NCI-H345 treated with DMSO at 0.1 percent for 48 hours (cell line): Measurements from ENCODE around the gene LONRF2.
A peak's percentile ranks its signal among the peaks of the same experiment; 100 is the strongest.
"Not testable (repeated sequence)": the region's sequence is repeated elsewhere in the genome, so short reads cannot be mapped to it uniquely, and the experiment has no call there.

ENCODE experiments used
- DNase-seq: peaks from one replicate; lab custom pipeline; 2025; ENCODE audit not compliant: unreplicated experiment; lab: John Stamatoyannopoulos, UW

Gene LONRF2

GRCh38 chr2:100321866-100322820 lies at the start of gene LONRF2:
TSS of gene LONRF2 (minus strand) at chr2:100322501. CDS start at chr2:100322093, 408 bp downstream.
- peak; percentile 67 for DNase-seq

DNA sequence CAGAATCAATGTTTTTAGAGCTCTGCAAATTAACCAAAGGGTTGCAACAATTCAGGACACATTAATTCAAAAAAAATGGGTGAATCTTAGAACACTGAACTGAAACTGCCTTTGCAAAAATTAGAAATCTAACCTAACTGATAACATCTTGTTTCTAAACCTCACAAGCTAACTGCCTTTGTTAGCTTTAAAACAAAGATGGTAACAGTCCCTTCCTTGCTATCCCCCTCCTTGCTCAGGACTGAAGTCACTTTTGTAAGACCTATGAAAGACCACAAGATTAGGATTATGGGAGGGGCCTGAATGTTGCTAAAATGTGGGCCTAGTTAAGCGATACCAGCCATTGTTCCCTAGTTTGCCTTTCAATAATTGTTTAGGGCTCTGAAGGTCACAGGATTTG lies 44.9 kb upstream of the LONRF2 start:
- no peak for DNase-seq

GRCh38 chr2:100365434-100365833 lies 43.1 kb upstream of the LONRF2 start:
- DNase-seq: no peak

GRCh38 chr2:100362269-100362668 lies 40.0 kb upstream of the LONRF2 start:
- DNase-seq: not testable (repeated sequence)

GRCh38 chr2:100359576-100359975 lies 37.3 kb upstream of the LONRF2 start:
- DNase-seq: no peak

DNA sequence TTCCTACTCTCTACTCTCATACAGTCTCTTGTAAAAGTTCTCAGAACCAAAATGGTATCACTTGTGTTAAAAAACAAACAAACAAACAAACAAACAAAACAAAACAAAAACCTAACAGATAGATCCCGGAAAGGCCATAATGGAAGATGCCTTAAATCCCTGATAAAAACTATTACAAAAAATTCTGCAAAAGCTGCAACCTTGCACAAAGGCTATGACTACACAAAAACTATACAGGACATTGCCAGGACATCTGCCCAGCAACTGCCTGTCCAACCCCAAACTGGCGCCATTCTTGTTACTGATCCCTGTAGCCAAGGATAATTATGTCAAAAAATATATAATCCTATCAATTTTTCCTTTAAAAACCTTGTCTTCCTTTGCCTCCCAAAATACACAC lies 36.3 kb upstream of the LONRF2 start:
- DNase-seq: no peak

DNA sequence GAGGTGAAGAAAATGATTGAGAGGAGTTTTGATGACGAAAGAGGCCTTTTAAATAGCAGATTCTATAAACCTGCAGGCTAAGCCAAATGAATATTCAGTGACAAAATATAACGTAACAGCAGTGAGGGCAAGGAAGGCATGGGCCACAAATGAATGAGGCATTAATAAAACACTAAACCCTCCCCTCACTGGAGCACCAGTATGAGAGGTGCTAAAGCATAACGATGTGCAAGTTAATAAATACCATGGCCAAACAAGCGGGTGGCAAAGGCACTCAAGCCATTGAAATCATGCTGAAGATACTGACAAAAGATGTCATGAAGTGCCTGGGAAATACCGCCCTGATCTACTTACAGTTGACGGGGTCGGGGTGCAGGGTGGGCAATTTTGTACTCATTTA lies 30.2 kb upstream of the LONRF2 start:
- DNase-seq: no peak

GRCh38 chr2:100350661-100351185 lies 28.4 kb upstream of the LONRF2 start:
- no peak for DNase-seq

GRCh38 chr2:100345144-100345543 lies 22.8 kb upstream of the LONRF2 start:
- DNase-seq: not testable (repeated sequence)

DNA sequence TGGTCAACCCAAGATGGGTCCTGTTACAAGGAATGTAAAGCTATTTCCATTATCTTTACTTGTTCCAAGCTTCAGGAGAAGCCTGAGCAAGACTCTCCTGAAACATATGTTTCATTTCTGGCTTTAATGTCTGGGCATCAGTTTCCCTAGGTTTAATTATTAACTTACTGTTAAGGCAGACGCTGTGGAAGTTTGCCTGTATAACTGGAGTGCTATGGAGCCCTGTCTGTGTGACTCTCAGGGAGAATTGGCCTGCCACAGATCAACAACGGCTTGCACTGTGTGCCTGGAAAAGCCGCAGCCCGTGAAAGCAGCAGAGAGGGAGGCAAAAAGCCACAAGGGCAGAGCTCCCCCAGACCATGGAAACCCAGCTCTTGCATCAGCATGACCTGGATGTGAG lies 22.1 kb upstream of the LONRF2 start:
- no peak for DNase-seq

DNA sequence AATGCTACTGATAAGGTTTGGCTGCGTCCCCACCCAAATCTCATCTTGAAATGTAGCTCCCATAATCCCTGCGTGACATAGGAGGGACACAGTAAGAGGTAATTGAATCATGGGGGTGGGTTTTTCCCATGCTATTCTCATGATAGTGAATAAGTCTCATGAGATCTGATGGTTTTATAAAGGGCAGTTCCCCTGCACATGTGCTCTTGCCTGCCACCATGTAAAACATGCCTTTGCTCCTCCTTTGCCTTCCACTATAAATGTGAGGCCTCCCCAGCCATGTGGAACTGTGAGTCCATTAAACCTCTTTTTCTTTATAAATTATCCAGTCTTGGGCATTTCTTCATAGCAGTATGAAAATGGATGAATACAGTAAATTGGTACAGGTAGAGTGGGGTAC lies 20.2 kb upstream of the LONRF2 start:
- DNase-seq: not testable (repeated sequence)

GRCh38 chr2:100339823-100340222 lies 17.5 kb upstream of the LONRF2 start:
- no peak for DNase-seq

DNA sequence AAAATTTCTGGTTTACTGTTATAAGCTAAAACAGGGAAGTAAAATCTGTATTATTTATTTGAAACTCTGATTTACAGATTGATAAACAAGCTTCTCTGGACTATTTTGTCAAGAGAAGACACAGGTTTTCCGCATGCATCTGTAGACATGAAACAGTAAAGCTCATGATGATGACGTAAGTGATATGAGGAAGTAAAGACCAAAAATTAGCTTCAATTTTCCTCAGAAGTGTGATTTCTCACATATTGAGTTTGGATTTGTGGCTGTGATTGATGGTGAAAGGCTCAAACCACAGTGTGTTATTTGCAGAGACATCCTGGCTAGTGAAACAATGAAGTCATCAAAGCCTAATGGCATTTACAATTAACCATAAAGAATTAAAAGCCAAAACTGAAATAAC lies 12.6 kb upstream of the LONRF2 start:
- DNase-seq: no peak

GRCh38 chr2:100327742-100328141 lies 5.4 kb upstream of the LONRF2 start:
- DNase-seq: no peak

- DNase-seq: peak; percentile 64
These were observed 979 bp downstream of the LONRF2 start for GRCh38 chr2:100321179-100321865.

- peak; percentile 86 for DNase-seq
These were observed 1.6 kb downstream of the LONRF2 start for GRCh38 chr2:100320547-100321178.

DNA sequence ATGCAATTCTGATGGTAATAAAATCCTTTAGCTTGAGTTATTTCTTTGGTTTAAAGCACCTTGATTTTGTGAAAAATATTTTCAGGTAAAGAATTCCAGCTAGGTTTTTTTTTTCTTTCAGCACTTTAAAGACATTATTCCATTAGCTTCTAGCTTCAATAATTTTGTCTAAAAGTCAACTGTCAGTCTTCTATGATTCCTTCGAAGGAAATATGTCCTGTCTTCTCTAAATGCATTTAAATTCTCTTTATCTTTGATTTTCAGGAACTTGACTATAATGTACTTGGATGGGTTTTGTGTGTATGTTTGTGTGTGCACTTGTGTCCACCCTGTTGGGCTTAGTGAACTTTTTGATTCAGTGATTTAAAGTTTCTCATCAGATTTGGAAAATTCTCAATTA lies 4.7 kb downstream of the LONRF2 start:
- DNase-seq: no peak

- no peak for DNase-seq
These were observed 12.2 kb downstream of the LONRF2 start for GRCh38 chr2:100309973-100310719.

DNA sequence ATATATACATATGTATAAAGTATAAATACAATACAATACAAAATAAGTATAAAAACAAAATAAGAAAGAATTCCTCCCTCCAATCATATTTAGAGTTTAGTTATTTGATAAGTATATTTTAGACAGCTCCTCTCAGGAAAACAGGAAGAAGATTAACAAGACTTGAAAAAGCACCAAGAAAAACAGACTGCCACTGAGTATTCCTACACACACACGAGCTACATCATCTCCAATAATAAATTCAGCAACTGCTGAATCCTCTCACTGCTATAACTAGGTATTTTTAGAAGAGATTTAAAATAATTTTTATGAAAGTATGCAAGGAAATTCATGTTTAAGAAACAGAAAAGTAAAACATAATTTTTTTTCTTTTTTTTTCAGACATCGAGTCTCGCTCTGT lies 13.0 kb downstream of the LONRF2 start:
- DNase-seq: no peak

DNA sequence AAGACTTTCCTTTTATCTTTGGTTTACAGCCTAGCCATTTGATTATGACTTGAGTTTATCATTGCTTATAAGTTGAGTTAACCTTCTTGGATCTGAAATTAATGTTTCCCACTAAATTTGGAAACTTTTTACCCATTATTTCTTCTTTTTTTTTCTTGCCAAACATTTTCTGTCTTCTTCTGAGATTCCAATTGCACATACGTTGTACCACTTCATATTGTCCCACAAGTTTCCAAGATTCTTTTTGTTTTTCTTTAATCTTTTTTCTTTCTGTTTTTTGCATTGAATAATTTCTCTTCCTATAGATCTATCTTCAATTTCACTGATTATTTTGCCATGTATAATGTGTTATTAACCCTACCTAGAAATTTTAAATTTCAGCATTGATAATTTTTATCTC lies 18.6 kb downstream of the LONRF2 start:
- no peak for DNase-seq

- DNase-seq: no peak
These were observed 19.8 kb downstream of the LONRF2 start for GRCh38 chr2:100302585-100302892.
